Activated T-cell treated with anti-CD3 and anti-CD28 coated beads, Interleukin-2, amount 50 U/mL, for 72 hours (primary cell): Measurements from ENCODE around the gene NKD1. TPM values are rescaled to one million over a fixed set of nuclear protein-coding genes. Genes with fewer than 3 reads are reported as not detected.

ENCODE experiments used
- ATAC-seq, 2 donors: fragments of 150-1000 bp; cut with Tn5 transposase; replicated peaks in 1 of 2; 2 replicates each; pipeline ENCODE4 v1.10.0; 2021; ENCODE audit warnings: moderate library complexity in 2 of 2, mild to moderate bottlenecking in 1 of 2
- DNase-seq, 2 donors: peaks; one replicate each; pipeline ENCODE4 v3.0.0; 2021 to 2022; ENCODE audit warnings: mixed read lengths in 1 of 2
- H3K27ac Mint-ChIP-seq: one replicate; pipeline ENCODE4 v1.8.0; 2022; ENCODE audit warnings: mild to moderate bottlenecking, moderate library complexity, mixed read lengths
- H3K27me3 Mint-ChIP-seq: one replicate; pipeline ENCODE4 v1.8.0; 2022; ENCODE audit warnings: low read depth, mixed read lengths
- H3K36me3 Mint-ChIP-seq, 2 donors: one replicate each; pipeline ENCODE4 v1.8.0; 2022; ENCODE audit warnings: mixed read lengths in 2 of 2, mild to moderate bottlenecking in 1 of 2; ENCODE audit not compliant: insufficient read depth in 2 of 2
- H3K4me1 Mint-ChIP-seq: one replicate; pipeline ENCODE4 v1.8.0; 2022; ENCODE audit warnings: low read depth, mixed read lengths
- H3K4me3 Mint-ChIP-seq, 2 donors: one replicate each; pipeline ENCODE4 v1.8.0; 2022; ENCODE audit warnings: mild to moderate bottlenecking in 2 of 2, mixed read lengths in 2 of 2, moderate library complexity in 2 of 2
- H3K9me3 Mint-ChIP-seq, 2 donors: one replicate each; pipeline ENCODE4 v1.8.0; 2022; ENCODE audit warnings: mixed read lengths in 2 of 2
- total RNA-seq, 2 donors: library from RNA; stranded (reverse); gene quantifications; one replicate each; pipeline ENCODE4 v1.2.3, GENCODE V29; 2022

Gene NKD1
- total RNA-seq, 2 donors from 2014 or later = 0.96 to 2.4 TPM

GRCh38 chr16:50652836-50653425 is 104.7 kb downstream of the NKD1 start:
- Mint-ChIP-seq H3K9me3 (peaks cover 4 to 5% of the 10 kb centered on the region in 2 donors), H3K4me1 (no peaks in the 10 kb centered on the region), H3K27me3 (no peaks in the 10 kb centered on the region)

DNA sequence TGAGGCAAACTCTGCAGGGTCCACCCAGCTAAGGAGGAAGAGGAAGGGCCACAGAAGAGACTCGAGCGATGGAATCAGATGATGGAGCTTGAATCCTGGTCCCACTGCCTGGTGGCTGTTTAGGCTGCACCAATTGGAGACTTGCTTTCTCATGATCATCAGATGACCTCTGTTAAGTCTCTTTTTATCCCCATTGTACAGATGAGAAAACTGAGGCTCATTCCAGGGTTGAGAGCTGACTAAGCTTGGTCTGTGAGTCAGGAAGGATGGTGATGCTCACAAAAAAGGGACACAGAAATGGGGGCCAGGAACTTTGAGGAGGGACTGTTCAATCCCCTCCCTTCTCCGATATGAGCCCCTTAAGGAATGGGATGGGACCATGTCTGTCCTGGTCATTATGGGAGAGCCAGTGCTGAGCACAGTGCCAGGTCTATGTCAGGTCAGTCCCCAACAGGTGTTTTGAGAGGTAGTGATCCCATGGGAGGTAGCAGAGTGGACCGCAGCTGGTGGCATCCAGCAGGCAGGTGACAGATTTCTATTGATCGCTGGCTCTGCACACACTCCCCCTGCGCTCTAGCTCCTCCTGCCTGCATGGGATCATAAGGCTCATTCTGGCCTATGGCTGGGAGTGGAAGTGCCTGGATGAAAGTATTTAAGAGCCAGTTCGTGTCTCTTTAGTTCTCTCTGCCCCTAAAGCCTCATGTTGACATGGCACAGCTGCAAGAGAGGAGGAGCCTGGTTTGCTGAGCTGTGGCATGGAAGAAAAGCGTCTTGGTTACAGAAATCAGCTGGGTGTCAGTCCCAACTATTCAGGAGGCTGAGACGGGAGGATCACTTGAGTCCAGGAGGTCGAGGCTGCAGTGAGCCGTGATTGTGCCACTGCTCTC is 105.7 kb downstream of the NKD1 start:
- ATAC-seq (no peak), DNase-seq (no peak)
- no peaks in the 10 kb centered on the region for H3K4me1 Mint-ChIP-seq
- H3K27ac Mint-ChIP-seq = no peak overlapping the region
- H3K36me3 Mint-ChIP-seq = no peaks in the 10 kb centered on the region
- H3K4me3 Mint-ChIP-seq = no peak overlapping the region
- H3K27me3 Mint-ChIP-seq = no peaks in the 10 kb centered on the region
- peaks cover 4 to 5% of the 10 kb centered on the region in 2 donors for H3K9me3 Mint-ChIP-seq

More at GRCh38 chr16:50652836-50653425, 104.7 kb downstream of the NKD1 start:
- Mint-ChIP-seq H3K36me3 (no peaks in the 10 kb centered on the region), H3K4me3 (no peak overlapping the region), H3K27ac (no peak overlapping the region)
- DNase-seq = no peak
- no peak for ATAC-seq

- Mint-ChIP-seq H3K36me3 (no peaks in the 10 kb centered on the region), H3K4me1 (no peaks in the 10 kb centered on the region), H3K9me3 (peaks cover 4 to 5% of the 10 kb centered on the region in 2 donors), H3K27me3 (no peaks in the 10 kb centered on the region), H3K4me3 (no peak overlapping the region), H3K27ac (no peak overlapping the region)
- ATAC-seq = no peak
- DNase-seq = no peak
Measured at GRCh38 chr16:50655558-50656055, 107.4 kb downstream of the NKD1 start.

- Mint-ChIP-seq H3K9me3 (no peaks in the 10 kb centered on the region), H3K36me3 (no peaks in the 10 kb centered on the region), H3K27me3 (no peaks in the 10 kb centered on the region), H3K27ac (no peak overlapping the region), H3K4me1 (no peaks in the 10 kb centered on the region), H3K4me3 (no peak overlapping the region)
- DNase-seq (no peak), ATAC-seq (no peak)
Measured at GRCh38 chr16:50657241-50657640, 109.0 kb downstream of the NKD1 start.

GRCh38 chr16:50659806-50660205 is 111.6 kb downstream of the NKD1 start:
- ATAC-seq (no peak), DNase-seq (no peak)
- no peak overlapping the region for H3K27ac Mint-ChIP-seq

GRCh38 chr16:50662306-50662940 is 114.2 kb downstream of the NKD1 start:
- ATAC-seq (no peak), DNase-seq (no peak)
- no peaks in the 10 kb centered on the region for H3K9me3 Mint-ChIP-seq
- peaks cover 26% of the 10 kb centered on the region for H3K4me1 Mint-ChIP-seq
- H3K4me3 Mint-ChIP-seq = no peak overlapping the region
- no peaks in the 10 kb centered on the region for H3K27me3 Mint-ChIP-seq
- H3K27ac Mint-ChIP-seq = no peak overlapping the region
- H3K36me3 Mint-ChIP-seq = no peaks in the 10 kb centered on the region

More at GRCh38 chr16:50659806-50660205, 111.6 kb downstream of the NKD1 start:
- Mint-ChIP-seq H3K4me3 (no peak overlapping the region), H3K9me3 (no peaks in the 10 kb centered on the region), H3K36me3 (no peaks in the 10 kb centered on the region), H3K27me3 (no peaks in the 10 kb centered on the region), H3K4me1 (no peaks in the 10 kb centered on the region)

GRCh38 chr16:50664270-50664669 is 116.1 kb downstream of the NKD1 start:
- no peak for ATAC-seq
- H3K27ac Mint-ChIP-seq = no peak overlapping the region
- H3K27me3 Mint-ChIP-seq = no peaks in the 10 kb centered on the region
- H3K36me3 Mint-ChIP-seq = no peaks in the 10 kb centered on the region
- H3K4me1 Mint-ChIP-seq = peaks cover 37% of the 10 kb centered on the region
- no peak for DNase-seq
- H3K9me3 Mint-ChIP-seq = no peaks in the 10 kb centered on the region
- no peak overlapping the region for H3K4me3 Mint-ChIP-seq

- H3K4me1 Mint-ChIP-seq = peaks cover 37% of the 10 kb centered on the region
Measured at GRCh38 chr16:50665128-50665878, 117.1 kb downstream of the NKD1 start.

GRCh38 chr16:50666658-50667496 is 118.7 kb downstream of the NKD1 start:
- Mint-ChIP-seq H3K4me1 (peaks cover 43% of the 10 kb centered on the region), H3K4me3 (peak overlapping the region; percentile 83 to 87), H3K9me3 (peaks cover 3 to 4% of the 10 kb centered on the region in 2 donors), H3K27me3 (no peaks in the 10 kb centered on the region), H3K36me3 (peaks cover 6 to 8% of the 10 kb centered on the region in 2 donors), H3K27ac (peak overlapping the region; percentile 38)
- peak; percentile 43 to 55 for DNase-seq
- ATAC-seq = peak; percentile 77 to 80

More at GRCh38 chr16:50665128-50665878, 117.1 kb downstream of the NKD1 start:
- H3K27me3 Mint-ChIP-seq = no peaks in the 10 kb centered on the region
- H3K4me3 Mint-ChIP-seq = peak overlapping the region; percentile 72 to 74
- peak overlapping the region; percentile 14 for H3K27ac Mint-ChIP-seq
- peak; percentile 79 to 86 for DNase-seq
- no peaks in the 10 kb centered on the region for H3K9me3 Mint-ChIP-seq
- peak; percentile 43 to 53 for ATAC-seq
- no peaks in the 10 kb centered on the region for H3K36me3 Mint-ChIP-seq

DNA sequence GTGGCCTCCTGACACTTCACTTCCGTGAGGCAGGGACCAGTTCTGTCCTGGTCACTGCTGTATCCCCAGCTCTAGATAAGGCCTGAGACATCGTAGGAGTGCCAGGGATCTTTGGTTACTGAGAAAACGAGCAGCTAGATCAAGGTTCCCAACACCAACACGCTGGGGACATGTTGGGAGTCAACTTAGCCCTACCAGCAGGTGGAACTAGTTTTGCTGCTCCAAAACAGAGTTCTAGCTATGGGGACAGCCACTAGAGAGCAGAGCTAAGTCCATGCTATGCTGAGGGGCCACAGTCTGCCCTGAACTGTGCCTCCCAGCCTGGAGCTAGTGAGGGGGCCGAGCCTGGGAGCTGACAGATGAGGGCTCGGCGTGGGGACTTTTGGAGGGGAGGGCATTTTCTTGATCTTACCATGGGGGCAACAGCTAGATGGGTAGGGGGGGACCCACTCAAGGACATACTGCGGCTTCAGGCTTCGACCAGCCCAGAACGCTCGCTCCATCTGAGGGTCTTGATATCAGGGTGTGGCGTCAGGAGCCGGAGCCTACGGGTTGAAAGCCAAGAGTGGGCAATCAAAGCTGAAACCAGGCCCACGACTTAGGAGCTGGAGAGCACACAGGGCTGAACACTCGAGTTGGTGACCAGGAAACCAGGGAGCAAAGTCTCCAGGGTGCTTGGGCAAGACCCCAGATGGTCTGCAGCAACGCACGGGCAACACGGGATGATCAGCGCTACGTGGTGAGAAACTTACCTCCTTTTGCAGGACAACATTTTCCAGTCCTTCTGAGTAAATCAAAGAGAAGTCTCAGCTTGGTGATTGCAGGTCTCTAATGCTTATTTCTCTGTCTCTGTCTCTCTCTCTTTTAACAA is 119.5 kb downstream of the NKD1 start:
- peaks cover 6 to 11% of the 10 kb centered on the region in 2 donors for H3K9me3 Mint-ChIP-seq
- peaks cover 43% of the 10 kb centered on the region for H3K4me1 Mint-ChIP-seq
- peaks cover 14 to 16% of the 10 kb centered on the region in 2 donors for H3K36me3 Mint-ChIP-seq
- H3K4me3 Mint-ChIP-seq = peak overlapping the region; percentile 83 to 87
- peak; percentile 2 to 15 for ATAC-seq
- H3K27ac Mint-ChIP-seq = peak overlapping the region; percentile 38
- DNase-seq = no peak
- no peaks in the 10 kb centered on the region for H3K27me3 Mint-ChIP-seq

- Mint-ChIP-seq H3K27me3 (no peaks in the 10 kb centered on the region), H3K9me3 (peaks cover 6 to 12% of the 10 kb centered on the region in 2 donors), H3K4me3 (no peak overlapping the region), H3K4me1 (peaks cover 43% of the 10 kb centered on the region), H3K36me3 (peaks cover 20 to 23% of the 10 kb centered on the region in 2 donors), H3K27ac (no peak overlapping the region)
- ATAC-seq (no peak), DNase-seq (no peak)
Measured at GRCh38 chr16:50668368-50669008, 120.3 kb downstream of the NKD1 start.
